ENCODE measurements around the gene LIN9. TPM values are rescaled to one million over a fixed set of nuclear protein-coding genes. Genes with fewer than 3 reads are reported as not detected.
A peak's percentile ranks its signal among the peaks of the same experiment; 100 is the strongest.

Gene LIN9
- total and polyA plus RNA-seq, 2 donors (not counting 3 experiments of a cell fraction or from before 2014, with no cell fraction given), result 2.5 to 7.6 TPM

DNA sequence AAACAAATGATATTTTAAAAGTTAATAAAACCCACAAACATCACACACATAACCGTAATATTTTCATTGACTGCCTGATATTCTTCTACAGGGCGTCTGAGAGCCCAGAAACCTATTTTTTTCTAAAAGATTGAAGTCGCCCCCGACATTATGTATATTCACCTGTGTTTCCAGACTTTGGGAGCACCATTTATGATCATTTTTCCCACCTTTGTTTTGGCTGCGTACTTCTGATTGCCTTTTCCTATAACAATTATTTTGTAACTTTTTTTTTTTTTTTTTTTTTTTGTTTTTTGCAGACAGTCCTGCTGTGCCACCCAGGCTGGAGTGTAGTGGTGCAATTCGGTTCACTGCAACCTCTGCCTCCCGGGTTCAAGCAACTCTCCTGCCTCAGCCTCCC is 121.6 kb downstream of the LIN9 start:
- Histone ChIP-seq H3K27ac (ENCODE audit: insufficient read depth, low read depth, low read length) (no peak overlapping the region), H4K20me1 (replicated peaks; ENCODE audit: control insufficient read depth, extremely low read depth, insufficient read depth, low read length) (no peaks in the 10 kb centered on the region), H3K36me3 (ENCODE audit: control insufficient read depth in 2 of 2, extremely low read depth in 1 of 2, insufficient read depth in 2 of 2, low read length in 2 of 2) (peaks cover 0 to under 1% of the 10 kb centered on the region in 2 experiments), H3K4me2 (ENCODE audit: insufficient read depth, low read length) (peak overlapping the region; percentile 67), H3K79me2 (ENCODE audit: control insufficient read depth, insufficient read depth, low read length) (peaks cover 37% of the 10 kb centered on the region), H3K27me3 (ENCODE audit: control insufficient read depth in 2 of 2, insufficient read depth in 2 of 2, low read length in 2 of 2) (no peaks in the 10 kb centered on the region), H3K9me3 (replicated peaks; ENCODE audit: control insufficient read depth, insufficient read depth, low read length) (no peaks in the 10 kb centered on the region), H3K9ac (replicated peaks; ENCODE audit: extremely low read depth, insufficient read depth, low read length) (no peak overlapping the region), H3K9me1 (replicated peaks; ENCODE audit: control insufficient read depth, extremely low read depth, insufficient read depth, low read length) (no peaks in the 10 kb centered on the region), H2AFZ (ENCODE audit: low read depth, low read length) (peak overlapping the region; percentile 95), H3K4me3 (replicated peaks in 1 of 3; ENCODE audit: insufficient read depth in 1 of 3, low read depth in 1 of 3, low read length in 3 of 3) (peak overlapping the region in 2 of 3 experiments; percentile 70 to 93), H3K4me1 (ENCODE audit: control insufficient read depth, extremely low read depth, insufficient read depth, low read length) (peaks cover 12% of the 10 kb centered on the region)
- intact Hi-C loops (cut with micrococcal nuclease) (loop anchor here (5.0 kb wide), 2 partner anchors 125 to 190 kb away; partner anchors contain the start of genes H3-3A and SDE2), dilution Hi-C loops (cut with MboI; ENCODE audit: extremely low pct_ligation_motif_present, low sequenced_read_pairs) (no loop called here)
- POLR2A ChIA-PET, result no interaction called here
- TF ChIP-seq MAX (IDR thresholded peaks at IDR 0.05; ENCODE audit: insufficient read depth, insufficient read length) (no peak), MYC (IDR thresholded peaks at IDR 0.05; ENCODE audit: low read depth, low read length) (no peak), EZH2 (IDR thresholded peaks at IDR 0.05; ENCODE audit: borderline replicate concordance, low read depth, low read length, severe bottlenecking) (no peak), POLR2A (IDR thresholded peaks at IDR 0.05; ENCODE audit: low read depth, low read length) (no peak), JUN (IDR thresholded peaks at IDR 0.05; ENCODE audit: borderline replicate concordance, insufficient read depth, insufficient read length, low read depth) (no peak), GATA2 (IDR thresholded peaks at IDR 0.05; ENCODE audit: insufficient read depth, insufficient read length, low read depth, low read length) (no peak), FOS (IDR thresholded peaks at IDR 0.05; ENCODE audit: borderline replicate concordance, insufficient read depth, low read length) (no peak), POLR2AphosphoS5 (IDR thresholded peaks at IDR 0.05; ENCODE audit: insufficient read depth, low read depth, low read length) (no peak), CTCF (IDR thresholded peaks at IDR 0.05; ENCODE audit: extremely low read depth in 1 of 2, insufficient read depth in 1 of 2, low read depth in 1 of 2, low read length in 2 of 2) (no peak)
- no peak for FAIRE-seq
- DNase-seq (ENCODE audit: low read depth, low spot score), result no peak
- BruUV-seq (replicated peaks), result no TSS peak
- CTCF ChIA-PET, result interaction anchor here (1.0 kb wide), 1 partner anchor 10 kb away, joined by 5 read pairs; no protein-coding TSS in a partner anchor

Measured in endothelial cell of umbilical vein (primary cell).